SJCRH30 (cell line): ENCODE data around the gene HS1BP3. TPM values are rescaled to one million over a fixed set of nuclear protein-coding genes. Genes with fewer than 3 reads are reported as not detected.

Experiments
- DNase-seq, 2 experiments: peaks; one replicate each; pipeline ENCODE4 v3.0.0-alpha.2; 2015 to 2020
- H3K27ac ChIP-seq: fragments of 250-450 bp; sonication (Bioruptor Pico); 2 replicates; pipeline ENCODE4 v1.5.1; 2020; ENCODE audit warnings: mild to moderate bottlenecking, moderate library complexity
- H3K27me3 ChIP-seq: fragments of 250-450 bp; sonication (Bioruptor Pico); 2 replicates; pipeline ENCODE4 v1.5.1; 2020; ENCODE audit warnings: mild to moderate bottlenecking, moderate library complexity
- H3K36me3 ChIP-seq: fragments of 250-450 bp; sonication (Bioruptor Pico); 2 replicates; pipeline ENCODE4 v1.5.1; 2020; ENCODE audit warnings: mild to moderate bottlenecking, moderate library complexity
- H3K4me1 ChIP-seq: fragments of 250-450 bp; sonication (Bioruptor Pico); 2 replicates; pipeline ENCODE4 v1.5.1; 2020; ENCODE audit warnings: mild to moderate bottlenecking, moderate library complexity
- H3K4me3 ChIP-seq: fragments of 250-450 bp; sonication (Bioruptor Pico); 2 replicates; pipeline ENCODE4 v1.5.1; 2020; ENCODE audit warnings: mild to moderate bottlenecking, moderate library complexity
- H3K9me3 ChIP-seq: fragments of 250-450 bp; sonication (Bioruptor Pico); replicated peaks from 2 replicates; pipeline ENCODE4 v1.5.1; 2020; ENCODE audit warnings: mild to moderate bottlenecking, moderate library complexity
- total RNA-seq: library from RNA; depleted of rRNA; stranded (reverse); fragments of >200 nt; shearing (Covaris generic); gene quantifications from 2 replicates; pipeline ENCODE4 v1.2.3, GENCODE V29; 2014; rRNA removed

Gene HS1BP3
- 14.0 and 14.7 TPM in 2 replicates for total RNA-seq

- Histone ChIP-seq H3K27ac (peak within 1 kb of the TSS; percentile 48; the same call in 1 of the 2 replicates), H3K9me3 (no peaks in the 10 kb centered on the region), H3K36me3 (no peaks in the 10 kb centered on the region), H3K4me3 (peak within 1 kb of the TSS; percentile 83), H3K27me3 (no peaks in the 10 kb centered on the region), H3K4me1 (peaks cover 47% of the 10 kb centered on the region)
- DNase-seq, result peak; percentile 77 to 90
Measured at GRCh38 chr2:20650877-20651730, at the start of gene HS1BP3. Gene HS1BP3 (minus strand): TSS chr2:20651098. CDS start chr2:20651063, 35 bp downstream.

GRCh38 chr2:20698916-20699613 lies 48.2 kb upstream of the HS1BP3 start:
- Histone ChIP-seq H3K36me3 (no peaks in the 10 kb centered on the region), H3K9me3 (no peaks in the 10 kb centered on the region), H3K27ac (no peak overlapping the region), H3K4me1 (no peaks in the 10 kb centered on the region), H3K4me3 (no peak overlapping the region), H3K27me3 (no peaks in the 10 kb centered on the region)
- no peak for DNase-seq

- Histone ChIP-seq H3K27me3 (no peaks in the 10 kb centered on the region), H3K4me3 (no peak overlapping the region), H3K36me3 (no peaks in the 10 kb centered on the region), H3K9me3 (no peaks in the 10 kb centered on the region), H3K27ac (no peak overlapping the region), H3K4me1 (no peaks in the 10 kb centered on the region)
- no peak for DNase-seq
Measured at GRCh38 chr2:20697322-20697934, 46.5 kb upstream of the HS1BP3 start.

- H3K27ac ChIP-seq, result no peak overlapping the region
- no peaks in the 10 kb centered on the region for H3K4me1 ChIP-seq
- H3K4me3 ChIP-seq, result no peak overlapping the region
- H3K27me3 ChIP-seq, result no peaks in the 10 kb centered on the region
- no peak for DNase-seq
- H3K36me3 ChIP-seq, result no peaks in the 10 kb centered on the region
- no peaks in the 10 kb centered on the region for H3K9me3 ChIP-seq
Measured at GRCh38 chr2:20696366-20696765, 45.5 kb upstream of the HS1BP3 start.

- Histone ChIP-seq H3K27me3 (no peaks in the 10 kb centered on the region), H3K4me1 (no peaks in the 10 kb centered on the region), H3K9me3 (no peaks in the 10 kb centered on the region), H3K36me3 (no peaks in the 10 kb centered on the region; the same call in 1 of the 2 replicates), H3K27ac (no peak overlapping the region), H3K4me3 (no peak overlapping the region)
- DNase-seq, result no peak
Measured at GRCh38 chr2:20693317-20693716, 42.4 kb upstream of the HS1BP3 start.

- H3K9me3 ChIP-seq, result no peaks in the 10 kb centered on the region
- no peaks in the 10 kb centered on the region for H3K4me1 ChIP-seq
- DNase-seq, result no peak
- no peak overlapping the region for H3K4me3 ChIP-seq
- no peaks in the 10 kb centered on the region for H3K27me3 ChIP-seq
- no peak overlapping the region for H3K27ac ChIP-seq
- no peaks in the 10 kb centered on the region; the same call in 1 of the 2 replicates for H3K36me3 ChIP-seq
Measured at GRCh38 chr2:20692081-20692480, 41.2 kb upstream of the HS1BP3 start.

GRCh38 chr2:20691076-20691734 lies 40.3 kb upstream of the HS1BP3 start:
- DNase-seq, result no peak
- Histone ChIP-seq H3K36me3 (no peaks in the 10 kb centered on the region; the same call in 1 of the 2 replicates), H3K27me3 (no peaks in the 10 kb centered on the region), H3K27ac (no peak overlapping the region), H3K4me1 (no peaks in the 10 kb centered on the region), H3K9me3 (no peaks in the 10 kb centered on the region), H3K4me3 (no peak overlapping the region)

- Histone ChIP-seq H3K27ac (no peak overlapping the region), H3K9me3 (no peaks in the 10 kb centered on the region), H3K27me3 (no peaks in the 10 kb centered on the region), H3K4me3 (no peak overlapping the region), H3K4me1 (no peaks in the 10 kb centered on the region), H3K36me3 (no peaks in the 10 kb centered on the region; the same call in 1 of the 2 replicates)
- no peak for DNase-seq
Measured at GRCh38 chr2:20689428-20690264, 38.7 kb upstream of the HS1BP3 start.

GRCh38 chr2:20687260-20687832 lies 36.4 kb upstream of the HS1BP3 start:
- Histone ChIP-seq H3K4me3 (no peak overlapping the region), H3K9me3 (no peaks in the 10 kb centered on the region), H3K4me1 (no peaks in the 10 kb centered on the region), H3K36me3 (no peaks in the 10 kb centered on the region; the same call in 1 of the 2 replicates), H3K27ac (no peak overlapping the region), H3K27me3 (no peaks in the 10 kb centered on the region)
- no peak for DNase-seq

GRCh38 chr2:20684581-20685063 lies 33.7 kb upstream of the HS1BP3 start:
- Histone ChIP-seq H3K36me3 (no peaks in the 10 kb centered on the region; the same call in 1 of the 2 replicates), H3K9me3 (no peaks in the 10 kb centered on the region), H3K4me1 (no peaks in the 10 kb centered on the region), H3K4me3 (no peak overlapping the region), H3K27me3 (0 out of 2 replicates have a peak, but pooled peaks cover 3% of the 10 kb centered on the region), H3K27ac (no peak overlapping the region)
- DNase-seq, result no peak

GRCh38 chr2:20682167-20682920 lies 31.4 kb upstream of the HS1BP3 start:
- H3K36me3 ChIP-seq, result no peaks in the 10 kb centered on the region

GRCh38 chr2:20680744-20681375 lies 30.0 kb upstream of the HS1BP3 start:
- no peak overlapping the region for H3K4me3 ChIP-seq
- no peaks in the 10 kb centered on the region for H3K36me3 ChIP-seq
- H3K27me3 ChIP-seq, result 0 out of 2 replicates have a peak, but pooled peaks cover 6% of the 10 kb centered on the region
- no peak overlapping the region for H3K27ac ChIP-seq
- no peak for DNase-seq
- no peaks in the 10 kb centered on the region for H3K9me3 ChIP-seq
- no peaks in the 10 kb centered on the region for H3K4me1 ChIP-seq

More at GRCh38 chr2:20682167-20682920, 31.4 kb upstream of the HS1BP3 start:
- Histone ChIP-seq H3K27ac (no peak overlapping the region), H3K4me1 (no peaks in the 10 kb centered on the region), H3K9me3 (no peaks in the 10 kb centered on the region), H3K27me3 (0 out of 2 replicates have a peak, but pooled peaks cover 6% of the 10 kb centered on the region), H3K4me3 (no peak overlapping the region)
- peak in 1 of 2 experiments; percentile 38 for DNase-seq
